Measurements from ENCODE around the gene TECPR2.

The TECPR2 gene

DNA sequence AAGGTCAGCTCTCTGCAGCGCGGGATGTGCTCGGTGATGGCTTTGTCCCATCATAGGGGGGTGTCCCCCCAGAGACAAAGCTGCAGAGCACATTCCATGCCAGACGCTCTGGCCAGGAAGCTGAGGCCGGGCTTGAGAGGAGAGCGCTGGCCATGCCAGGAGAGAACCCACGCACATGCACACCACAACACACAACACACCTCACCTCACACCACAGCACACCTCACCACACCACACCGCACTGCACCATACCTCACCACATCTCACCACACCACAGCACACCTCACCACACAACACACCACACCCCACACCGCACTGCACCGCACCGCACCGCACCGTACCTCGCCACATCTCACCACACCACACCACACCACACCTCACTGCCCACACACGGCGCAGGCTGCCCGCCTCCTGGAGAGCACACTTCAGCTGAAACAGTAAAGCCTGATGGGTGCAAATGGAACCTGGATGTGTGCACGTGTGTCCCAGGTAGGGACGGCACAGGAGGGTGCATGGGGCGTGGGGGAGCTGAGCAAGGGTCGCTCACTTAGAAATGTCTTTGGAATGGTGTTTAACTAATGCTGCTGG, 136.0 kb downstream of the TECPR2 start:
- DNase-seq: no peak

DNA sequence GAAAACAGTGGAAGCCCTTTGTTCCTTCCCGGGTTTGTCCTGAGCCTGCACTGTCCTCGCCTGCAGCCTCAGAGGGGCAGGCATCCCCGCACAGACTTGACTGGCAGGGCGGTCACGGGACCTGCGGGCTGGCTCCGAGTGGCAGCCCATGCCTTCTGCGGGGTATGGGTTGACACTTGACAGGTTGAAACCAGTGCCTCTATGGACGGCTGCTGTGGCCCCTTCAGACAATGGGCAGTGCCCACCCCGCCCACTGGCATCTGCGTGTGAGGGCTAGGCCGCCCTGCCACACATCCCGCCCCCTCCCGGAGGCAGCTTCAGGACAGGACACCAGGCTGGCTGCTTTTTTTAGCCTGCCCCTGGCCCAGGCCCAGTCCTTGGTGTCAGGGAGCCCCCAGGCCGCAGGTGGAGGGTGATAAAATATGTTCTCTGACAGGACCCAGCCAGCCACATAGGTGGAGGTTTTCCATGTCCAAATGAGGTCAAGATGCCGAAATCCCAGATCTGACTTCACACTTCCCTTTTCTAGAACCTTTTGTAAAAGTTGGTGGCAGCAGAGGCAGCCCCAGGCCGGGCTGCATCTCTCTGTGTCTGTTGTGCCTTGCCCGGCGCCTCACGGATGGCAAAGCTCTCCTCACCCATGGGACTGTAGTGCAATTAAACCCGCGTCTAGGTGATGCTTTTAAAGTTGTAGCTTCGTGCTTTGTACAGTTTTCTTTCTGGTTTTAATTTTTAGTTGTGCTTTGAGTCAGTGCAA, 136.8 kb downstream of the TECPR2 start:
- no peak for DNase-seq

DNA sequence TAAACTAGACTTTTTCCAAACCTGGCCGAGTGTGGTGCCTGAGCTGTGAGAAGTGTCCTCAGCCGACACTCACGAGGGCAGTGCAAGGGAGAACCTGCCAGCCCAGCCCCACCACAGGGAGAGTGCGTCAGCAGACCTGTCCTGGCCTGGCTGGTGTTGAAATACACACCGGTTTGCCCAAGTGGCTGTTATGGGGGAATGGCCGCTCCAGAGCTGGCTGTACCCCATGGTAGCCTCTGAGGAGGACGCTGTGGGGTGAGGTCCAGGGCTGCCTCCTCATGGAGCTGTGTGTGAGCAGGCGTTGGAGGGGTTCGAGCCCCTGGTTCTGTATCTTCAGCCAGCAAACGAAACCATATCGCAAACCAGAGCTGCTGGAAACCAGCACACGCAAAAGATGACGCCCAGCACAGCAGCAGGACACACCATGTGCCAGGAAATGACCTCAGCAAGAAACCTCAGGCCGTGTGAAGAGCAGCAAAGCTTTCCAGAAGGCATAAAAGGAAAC, 137.5 kb downstream of the TECPR2 start:
- DNase-seq: no peak

DNA sequence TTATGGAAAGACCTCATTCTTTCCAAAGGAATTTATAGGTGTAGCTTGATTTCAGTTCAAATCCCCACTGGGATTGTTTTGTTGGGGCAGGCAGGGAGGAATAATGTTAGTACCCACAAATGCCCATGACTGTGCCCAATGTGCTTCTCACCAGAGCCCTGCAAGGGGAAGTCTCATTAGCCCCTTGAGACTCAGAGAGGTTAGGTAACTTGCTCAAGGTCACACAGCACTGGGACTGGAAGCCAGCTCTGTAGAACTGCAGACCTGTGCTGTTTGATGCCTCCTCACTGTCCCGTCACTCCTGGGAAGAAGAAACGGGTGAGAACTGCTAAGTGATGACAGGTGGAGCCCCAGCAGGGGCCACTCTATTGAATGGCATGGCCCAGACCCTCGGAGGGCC, 138.0 kb downstream of the TECPR2 start:
- no peak for DNase-seq

DNA sequence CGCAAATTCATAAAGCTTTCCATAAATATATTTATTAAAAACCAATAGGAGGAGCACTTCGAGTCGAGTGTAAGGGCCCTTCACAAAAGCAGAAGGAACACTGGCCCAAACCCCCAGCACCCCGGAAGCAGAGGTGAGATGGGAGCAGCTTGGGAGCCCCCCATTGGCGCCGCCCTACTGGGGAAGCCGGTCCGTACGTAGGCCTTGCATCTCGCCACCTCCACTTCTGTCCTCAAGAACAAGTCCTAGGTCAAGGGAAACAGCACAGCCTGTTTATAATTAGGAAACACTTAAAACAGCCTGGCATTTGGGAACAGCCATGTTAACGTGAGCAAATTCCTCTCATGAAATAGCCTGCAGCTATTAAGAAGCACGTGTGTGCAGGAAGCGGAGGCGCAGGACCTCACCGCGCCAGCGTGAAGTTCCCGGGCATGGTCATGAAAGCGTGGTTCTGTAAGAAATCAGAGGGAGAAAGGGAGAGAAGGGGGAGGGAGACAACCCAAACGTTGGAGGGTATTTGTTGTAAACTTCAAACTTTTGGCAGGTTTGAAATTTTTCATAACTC, 139.1 kb downstream of the TECPR2 start:
- no peak for DNase-seq

DNA sequence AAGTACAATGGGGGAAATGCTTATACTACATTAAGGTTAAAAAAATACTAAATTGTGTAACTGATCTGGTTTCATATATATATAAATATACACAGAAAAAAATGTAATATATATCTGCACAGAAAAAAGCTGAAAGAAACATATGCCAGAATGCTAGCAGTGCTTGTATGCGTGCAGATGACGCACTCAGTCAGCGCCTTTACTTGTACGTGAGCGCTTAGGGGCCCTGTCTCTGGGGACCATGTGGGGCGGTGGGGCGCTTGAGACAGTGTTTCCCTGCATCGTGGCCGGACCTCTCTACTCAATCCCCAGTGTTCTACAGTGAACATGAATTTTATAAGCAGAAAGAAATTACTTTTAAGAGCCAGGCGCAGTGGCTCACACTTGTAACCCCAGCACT, 139.8 kb downstream of the TECPR2 start:
- no peak for DNase-seq

DNA sequence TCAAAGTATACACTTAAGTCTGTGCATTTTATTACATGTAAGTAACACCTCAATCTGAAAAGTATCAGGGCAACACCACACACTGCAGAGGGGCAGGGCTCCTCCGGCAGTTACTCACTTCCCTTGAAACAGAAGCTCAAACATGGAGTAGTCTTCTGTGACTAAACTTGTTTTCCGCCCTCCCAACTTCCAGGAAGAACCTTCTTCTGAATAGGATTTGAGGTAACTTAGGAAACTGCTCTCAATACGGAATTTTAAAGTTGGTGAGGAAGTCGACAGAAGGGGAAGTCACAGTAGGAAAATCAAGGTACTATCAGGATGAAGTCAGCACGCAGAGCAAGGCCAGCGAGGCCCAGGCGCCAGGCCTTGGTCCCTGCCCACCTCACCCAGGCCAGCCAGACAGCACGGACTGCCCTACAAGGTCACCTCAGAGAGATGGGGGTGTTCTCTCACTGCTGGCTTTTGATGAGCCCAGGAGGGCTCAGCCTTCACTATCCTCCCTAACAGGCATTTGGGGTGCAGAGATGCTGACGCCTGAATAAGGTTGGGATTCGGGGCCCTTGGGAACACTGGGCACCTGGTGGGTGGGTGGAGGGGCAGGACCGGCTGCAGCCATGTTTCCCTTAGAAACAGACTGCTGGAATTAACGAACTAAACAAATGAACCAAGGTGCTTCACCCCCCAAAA, 141.0 kb downstream of the TECPR2 start:
- no peak for DNase-seq

DNA sequence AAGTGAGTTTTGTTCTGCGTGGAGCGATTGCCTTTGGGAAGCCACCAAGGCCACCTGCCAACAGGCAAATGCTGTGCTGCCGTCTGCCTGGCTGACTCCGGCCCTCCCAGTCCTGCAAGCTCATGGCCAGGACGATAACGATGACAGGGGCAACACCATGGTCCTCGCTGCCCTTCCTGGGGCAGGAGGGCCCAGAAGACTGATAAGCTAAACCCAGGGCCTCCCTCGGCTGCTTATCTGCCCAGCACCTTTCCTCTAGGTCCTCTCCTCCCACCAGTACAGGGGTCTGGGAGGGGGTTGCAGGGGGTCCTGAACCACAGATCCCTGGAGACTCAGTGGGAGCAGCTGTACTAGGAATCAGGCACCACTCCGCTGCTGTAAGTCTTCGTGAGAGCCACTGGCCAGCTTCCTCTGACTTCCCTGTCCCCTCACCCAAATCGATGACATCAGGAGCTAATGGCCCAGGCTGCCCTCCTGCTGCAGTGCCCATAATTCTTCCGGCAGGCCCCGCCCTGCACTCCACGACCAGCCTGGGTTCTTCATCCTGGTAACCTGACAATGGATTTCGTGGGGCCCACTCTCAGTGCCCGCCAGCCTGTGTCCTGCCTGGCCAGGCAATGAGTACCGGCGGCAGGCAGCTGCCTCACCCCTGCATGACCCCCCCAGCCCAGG, 141.7 kb downstream of the TECPR2 start:
- no peak for DNase-seq

DNA sequence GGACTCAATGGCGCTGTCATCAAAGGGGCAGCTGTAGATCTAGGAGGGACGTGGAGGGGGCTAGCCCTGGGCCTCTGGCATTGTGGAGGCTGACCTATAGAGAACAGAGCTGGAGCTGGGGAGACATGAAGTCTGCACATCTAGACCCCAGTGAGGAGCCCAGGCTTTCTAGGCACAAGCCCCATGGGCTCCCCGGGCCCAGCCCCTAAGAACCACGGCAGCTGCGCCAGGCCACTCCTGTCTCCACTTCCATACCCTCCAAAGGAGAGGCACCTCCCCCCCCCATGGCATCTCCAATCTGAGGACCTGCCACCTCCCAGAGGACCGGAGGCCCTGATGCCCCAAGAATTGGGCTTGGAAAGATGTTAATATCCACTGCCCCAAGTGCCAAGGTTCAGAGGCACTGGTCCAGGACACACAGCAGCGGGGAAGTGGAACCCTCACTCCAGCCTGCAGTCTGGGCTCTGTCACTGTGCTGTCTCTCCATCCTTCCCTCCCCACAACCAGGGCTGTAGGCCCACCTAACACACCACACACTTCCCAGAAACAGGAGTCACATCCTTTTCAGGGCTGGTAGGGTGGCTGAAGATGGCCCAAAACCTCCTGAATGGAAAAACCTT, 142.4 kb downstream of the TECPR2 start:
- no peak for DNase-seq

DNA sequence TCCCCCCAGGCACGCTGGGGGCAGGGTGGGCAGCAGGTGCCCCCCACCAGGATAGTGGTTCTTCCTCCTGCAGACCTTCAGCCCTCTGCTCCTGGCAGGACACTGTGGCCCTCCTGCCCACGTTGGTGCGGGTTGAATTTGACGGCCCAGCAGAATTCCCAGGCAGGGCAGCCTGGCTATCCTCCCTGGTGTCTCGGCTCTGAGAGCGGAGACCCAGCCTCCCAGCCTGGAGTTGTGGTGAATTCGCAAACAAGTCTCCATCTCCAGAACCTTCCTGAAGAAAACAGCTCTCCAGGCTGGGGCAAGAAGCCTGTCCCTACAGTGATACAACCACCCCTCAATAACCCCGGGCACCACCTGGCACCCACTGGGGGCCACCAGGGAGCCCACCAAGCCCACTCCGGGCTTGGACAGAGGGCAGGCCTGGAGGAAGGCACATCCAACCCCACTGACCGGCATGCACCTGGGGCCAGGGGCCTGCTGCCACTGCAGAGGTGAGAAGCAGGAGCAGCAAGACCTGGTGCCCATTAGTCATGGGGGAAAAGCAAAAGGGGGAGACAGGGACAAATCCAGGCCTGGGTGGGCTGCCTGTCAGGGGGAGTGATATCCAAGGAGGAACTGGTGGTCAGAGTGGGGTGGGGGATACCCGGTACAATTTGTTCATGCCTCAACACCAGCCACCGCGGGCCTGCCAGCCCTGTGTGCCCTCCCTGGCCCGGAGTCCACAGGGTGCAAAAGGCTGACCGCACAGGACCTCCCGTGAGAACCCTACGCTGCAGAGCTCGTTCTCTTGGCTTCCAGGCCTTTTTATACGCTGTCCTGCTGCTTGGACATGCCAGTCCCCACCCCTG, 143.3 kb downstream of the TECPR2 start:
- no peak for DNase-seq

DNA sequence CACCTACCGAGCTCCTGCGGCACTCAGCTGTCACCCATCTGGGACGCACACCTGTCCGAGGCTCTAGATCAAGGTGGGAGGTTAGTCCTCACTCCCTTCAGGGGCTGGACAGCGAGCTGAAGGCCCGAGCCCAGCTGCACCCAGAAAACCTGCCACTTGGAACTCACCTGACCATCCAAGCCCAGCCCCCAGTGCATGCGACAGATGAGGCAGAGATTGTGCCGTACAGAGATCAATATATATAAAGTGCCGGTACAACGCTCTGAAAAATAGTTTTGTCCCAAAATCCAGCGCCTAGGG, 143.8 kb downstream of the TECPR2 start:
- no peak for DNase-seq

DNA sequence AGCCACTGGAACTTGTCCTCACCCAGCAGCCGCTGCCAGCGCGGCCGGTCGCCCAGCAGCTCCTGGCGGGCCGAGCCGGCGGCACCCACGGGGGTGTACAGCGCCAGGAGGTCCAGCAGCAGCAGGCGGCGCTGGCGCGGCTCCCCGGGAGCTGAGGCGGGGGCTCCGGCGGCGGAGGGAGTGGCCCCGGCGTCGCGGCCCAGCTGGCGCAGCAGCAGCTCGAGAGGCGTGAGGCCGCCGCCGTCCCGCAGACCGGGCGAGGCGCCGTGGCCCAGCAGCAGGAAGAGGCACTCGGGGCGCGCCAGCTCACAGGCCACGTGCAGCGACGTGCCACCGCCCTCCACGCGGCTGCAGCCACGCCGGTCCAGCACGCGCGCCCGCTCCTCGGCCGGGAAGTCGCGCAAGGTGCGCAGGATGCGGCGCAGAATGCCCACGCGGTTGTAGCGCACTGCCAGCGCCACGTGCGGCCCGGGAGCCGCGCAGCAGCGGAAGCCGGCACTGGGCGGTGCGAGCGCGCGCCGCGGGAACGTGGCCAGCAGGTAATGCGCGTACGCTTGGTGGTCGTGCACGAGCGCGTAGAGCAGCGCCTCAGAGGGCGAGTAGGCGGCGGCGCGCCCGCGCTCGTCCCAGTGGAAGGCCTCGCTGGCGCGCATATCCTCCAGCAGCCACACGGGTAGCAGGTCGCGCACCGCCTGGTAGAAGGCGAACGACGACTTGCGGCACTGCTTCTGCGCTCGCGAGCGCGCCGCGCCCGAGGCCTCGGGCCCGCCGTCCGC, 144.5 kb downstream of the TECPR2 start:
- no peak for DNase-seq

DNA sequence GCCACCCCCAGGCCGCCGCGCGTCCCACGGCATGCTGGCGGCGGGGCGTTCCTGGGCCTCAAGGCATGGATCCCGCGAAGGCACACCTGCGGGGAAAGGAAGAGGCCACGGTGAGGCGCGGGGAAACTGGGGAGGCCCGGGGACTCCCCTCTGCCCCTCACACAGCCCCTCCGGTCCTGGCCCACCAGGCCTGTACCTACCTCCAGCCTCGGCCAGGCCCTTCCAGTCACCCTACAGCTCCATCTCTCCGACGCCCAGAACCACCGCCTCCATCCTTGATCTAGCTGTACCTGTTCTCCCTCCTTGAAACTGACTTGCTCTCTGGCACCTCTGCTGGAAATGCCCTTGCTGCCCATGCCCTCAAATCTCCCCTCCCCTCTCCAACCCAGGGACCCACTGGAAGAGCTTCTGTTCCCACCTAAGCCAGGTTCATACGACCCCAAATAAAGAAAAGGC, 145.1 kb downstream of the TECPR2 start:
- no peak for DNase-seq

DNA sequence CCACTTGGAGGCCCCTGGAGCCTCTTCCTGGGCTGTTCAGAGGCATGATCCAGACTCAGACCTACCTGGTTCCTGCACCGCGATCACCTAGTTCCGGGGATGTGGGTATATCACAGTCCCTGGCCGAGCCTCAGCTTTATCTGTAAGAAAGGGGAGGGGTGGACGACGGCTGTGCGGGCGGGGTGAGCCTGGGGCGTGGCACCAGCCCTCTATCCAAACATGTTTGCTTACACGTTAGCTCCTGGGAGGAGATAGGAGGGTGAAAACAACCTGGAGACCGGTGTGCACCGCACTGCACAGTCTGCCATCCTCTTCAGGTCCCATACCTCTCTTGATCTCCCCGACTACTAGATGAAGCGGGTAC, 145.7 kb downstream of the TECPR2 start:
- no peak for DNase-seq

DNA sequence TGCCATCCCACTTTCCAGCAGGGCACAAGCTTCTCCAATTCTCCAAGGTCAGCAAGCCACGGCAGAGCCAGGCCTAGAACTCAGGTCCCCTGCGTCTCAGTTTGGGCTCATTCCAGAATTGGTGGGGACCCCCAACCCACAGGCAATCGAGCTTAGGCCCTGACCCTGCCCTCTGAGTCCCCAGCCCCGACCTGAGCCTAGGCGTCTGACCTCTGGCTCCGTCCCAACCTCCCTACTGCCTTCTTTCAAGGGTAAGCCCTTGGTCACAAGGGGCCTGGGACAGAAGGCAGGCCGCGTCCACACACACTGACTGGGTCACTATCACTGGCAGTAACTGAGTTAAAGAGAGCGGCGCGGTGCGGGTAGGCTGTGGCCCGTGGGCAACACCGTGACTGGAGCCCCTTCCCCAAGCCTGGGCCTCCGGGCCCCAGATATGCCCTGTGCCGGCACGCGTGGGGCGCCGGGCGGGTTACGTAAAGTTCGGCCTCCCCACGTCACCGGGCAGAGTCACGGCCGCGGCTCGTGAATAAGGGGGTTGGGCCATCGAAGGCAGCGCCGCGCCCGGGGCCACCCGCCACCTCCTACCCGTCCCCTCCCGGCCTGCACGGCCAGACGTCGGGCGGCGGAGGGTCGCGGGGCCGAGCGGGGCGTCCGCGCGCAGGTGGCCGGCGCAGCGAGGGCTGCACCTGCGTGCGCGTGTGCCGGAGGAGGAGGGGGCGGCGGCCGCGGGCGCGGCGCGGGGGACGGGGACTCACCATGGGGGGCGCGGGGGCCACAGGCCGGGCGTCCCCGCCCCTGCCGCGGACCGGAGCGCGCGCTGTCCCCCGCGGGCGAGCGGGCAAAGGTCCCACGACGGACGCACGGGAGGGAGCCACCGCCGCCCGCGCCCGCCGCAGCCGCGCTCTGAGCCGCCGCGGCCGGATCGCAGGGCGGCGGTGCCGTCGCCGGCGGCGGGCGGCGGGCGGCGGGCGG, 146.3 kb downstream of the TECPR2 start:
- DNase-seq: peak; percentile 34

DNA sequence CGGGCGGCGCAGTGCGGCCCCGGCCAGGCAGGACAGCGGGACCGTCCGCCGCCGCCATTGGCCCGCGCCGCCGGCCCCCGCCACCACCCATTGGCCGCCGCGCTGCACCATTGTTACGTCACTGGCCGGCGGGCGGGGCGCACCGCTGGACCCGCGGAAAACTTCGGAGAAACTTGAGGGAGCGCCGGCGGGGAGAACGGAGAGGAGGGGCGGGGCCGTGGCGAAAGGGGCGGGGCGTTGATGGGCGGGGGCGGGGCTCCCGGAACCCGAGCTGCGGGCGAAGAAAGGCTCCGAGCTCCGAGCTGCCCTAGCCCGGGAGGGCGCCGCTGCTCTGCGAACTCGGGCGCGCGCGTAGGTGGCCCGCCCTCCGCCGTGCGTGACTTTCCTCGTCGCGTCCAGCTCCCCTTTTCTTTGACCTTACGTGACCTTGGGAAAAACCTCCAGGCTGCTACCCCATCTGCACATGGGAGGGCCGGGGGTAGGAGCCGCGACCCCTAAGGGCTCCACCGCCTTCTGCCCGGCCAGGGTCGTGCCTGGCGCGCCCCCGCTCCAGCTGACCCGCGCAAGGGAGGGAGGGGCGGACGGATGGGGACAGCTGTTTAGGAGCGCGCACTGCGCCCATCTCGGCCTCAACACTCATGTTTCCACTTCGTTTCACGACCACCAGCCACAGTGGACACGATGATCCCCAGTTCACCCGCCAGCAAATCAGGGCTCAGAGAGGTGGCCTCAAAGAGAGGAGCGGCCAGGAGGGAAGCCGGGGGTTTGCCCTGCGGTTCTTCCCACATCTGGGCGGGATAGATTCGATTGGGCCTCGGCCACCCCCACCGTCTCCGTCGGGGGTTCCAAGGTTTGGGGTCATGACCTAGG, 147.2 kb downstream of the TECPR2 start, which contains the start of gene ANKRD9:
Gene ANKRD9, minus strand, starts transcription at position 31 of the 870 bp plus-strand sequence. CDS start 1,887 bp downstream, outside the sequence.
- peak; percentile 79 for DNase-seq

DNA sequence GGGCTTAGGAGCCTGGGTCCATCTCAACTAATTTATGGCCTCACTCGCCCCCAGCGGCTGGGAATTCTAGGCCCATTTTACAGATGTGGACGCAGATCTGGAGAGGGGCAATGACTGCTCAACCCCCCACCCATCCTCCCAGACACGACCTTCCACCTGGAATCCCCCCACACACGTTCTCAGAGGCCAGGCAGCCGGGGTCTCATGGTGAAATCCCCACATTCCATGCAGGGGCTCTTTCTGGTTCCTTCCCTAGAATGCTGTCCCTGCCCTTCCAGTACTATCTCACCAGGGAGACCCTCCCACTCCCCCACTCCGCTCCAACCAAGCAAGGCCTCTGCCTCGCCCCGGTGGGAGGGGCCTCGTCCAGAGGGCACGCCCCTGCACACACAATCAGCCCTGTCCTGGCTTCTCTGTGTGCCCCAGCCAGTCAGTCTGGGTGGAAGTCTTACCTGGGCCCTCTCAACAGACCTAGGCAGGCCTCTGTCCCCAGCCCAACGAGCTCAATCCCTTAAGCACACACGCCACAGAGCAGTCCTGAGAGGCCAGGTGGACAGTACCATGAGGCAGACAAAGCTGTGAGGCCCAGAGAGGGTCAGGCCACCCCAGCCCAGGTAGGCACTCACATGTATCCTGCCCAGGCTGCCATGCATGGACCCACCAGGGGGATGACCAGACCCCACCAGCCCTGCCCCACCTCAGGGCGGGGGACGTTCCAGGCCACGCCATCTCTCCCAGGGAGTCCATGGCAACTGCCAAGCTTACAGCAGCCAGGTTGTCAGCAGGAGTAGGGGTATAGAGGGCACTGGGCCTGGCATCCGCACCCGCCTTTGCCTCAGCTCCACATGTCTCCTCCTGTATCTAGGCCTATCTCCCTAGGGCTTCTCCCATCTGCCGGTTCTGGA, 148.1 kb downstream of the TECPR2 start:
- DNase-seq: no peak

Measured in T-helper 9 cell (primary cell).